SH-SY5Y (cell line): Measurements from ENCODE around the gene ASAP2.

Experiments used
- GATA2 ChIP-seq: IDR thresholded peaks from 2 replicates; pipeline ENCODE4 v1.6.1; 2011; ENCODE audit warnings: mild to moderate bottlenecking, low read depth, low read length
- GATA3 ChIP-seq: IDR thresholded peaks from 2 replicates; pipeline ENCODE4 v1.6.1; 2011; ENCODE audit warnings: low read depth, mild to moderate bottlenecking, low read length, moderate library complexity

Gene ASAP2

DNA sequence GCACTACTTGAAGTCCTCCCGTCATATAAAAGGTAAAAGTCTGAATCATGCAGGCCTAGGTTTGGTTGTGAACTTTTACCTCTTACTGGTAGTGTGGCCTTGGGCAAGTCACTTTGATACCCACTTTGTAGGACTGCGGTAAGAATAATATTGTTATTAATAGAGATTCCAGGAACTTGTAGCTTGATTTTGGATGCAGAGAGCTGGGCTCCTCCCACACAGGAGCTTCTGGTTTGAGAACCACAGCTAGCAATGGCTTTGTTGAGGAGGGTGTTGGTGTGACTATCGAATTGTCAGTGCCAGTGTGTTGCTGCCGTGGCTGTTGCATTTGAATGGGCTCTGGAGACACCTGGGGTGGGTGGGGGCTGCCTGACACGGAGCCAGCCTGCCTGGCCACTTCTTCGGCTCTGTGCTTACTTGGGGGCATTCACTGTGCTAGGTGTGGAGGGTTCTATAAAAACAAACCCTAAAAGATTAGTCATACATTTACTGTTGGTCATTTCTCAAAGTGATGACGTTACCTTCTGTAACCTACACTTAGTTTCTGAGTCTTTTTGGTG lies 38.5 kb downstream of the ASAP2 start:
- TF ChIP-seq GATA3 (no peak), GATA2 (no peak)

DNA sequence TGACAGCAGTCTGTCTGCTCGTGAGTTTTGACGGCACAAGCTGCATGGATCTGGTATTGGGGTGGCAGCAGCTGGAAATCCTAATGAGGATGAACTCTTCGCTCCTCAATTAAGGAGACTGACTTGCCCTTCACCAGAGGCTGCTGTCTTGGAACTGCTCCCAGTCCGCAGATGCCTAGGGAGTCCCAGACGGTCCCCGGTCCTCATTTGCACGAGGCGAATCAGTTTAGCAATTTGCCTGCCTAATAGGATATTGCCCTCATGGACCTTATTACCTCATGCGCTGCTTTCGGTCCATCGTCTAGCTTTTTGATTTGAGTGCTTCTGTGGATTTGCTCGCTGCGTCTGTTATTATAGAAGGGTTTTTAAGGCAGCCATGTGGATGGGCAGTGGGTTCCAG lies 40.6 kb downstream of the ASAP2 start:
- TF ChIP-seq GATA3 (no peak), GATA2 (no peak; the same call in 1 of the 2 replicates)

DNA sequence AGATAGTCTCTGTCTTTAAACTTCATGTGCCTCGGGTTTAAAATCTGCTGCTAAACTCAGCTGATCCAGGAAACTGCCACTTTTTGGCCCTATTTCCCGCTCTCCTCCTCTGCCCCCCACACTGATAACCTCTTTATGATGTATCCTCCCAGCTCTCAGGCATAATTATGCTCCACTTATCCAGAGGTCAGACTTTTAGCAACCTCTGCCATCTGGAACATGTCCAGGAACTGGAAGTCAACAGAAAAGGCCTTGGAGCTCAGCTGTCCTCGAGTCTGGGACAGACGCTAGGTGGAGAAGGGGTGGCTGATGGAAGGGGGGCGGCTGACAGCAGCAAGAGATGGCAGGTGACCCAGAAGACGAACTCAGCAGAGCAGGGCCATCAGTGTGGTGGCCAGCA lies 41.2 kb downstream of the ASAP2 start:
- TF ChIP-seq GATA3 = no peak
- peak; percentile 74 for TF ChIP-seq GATA2

DNA sequence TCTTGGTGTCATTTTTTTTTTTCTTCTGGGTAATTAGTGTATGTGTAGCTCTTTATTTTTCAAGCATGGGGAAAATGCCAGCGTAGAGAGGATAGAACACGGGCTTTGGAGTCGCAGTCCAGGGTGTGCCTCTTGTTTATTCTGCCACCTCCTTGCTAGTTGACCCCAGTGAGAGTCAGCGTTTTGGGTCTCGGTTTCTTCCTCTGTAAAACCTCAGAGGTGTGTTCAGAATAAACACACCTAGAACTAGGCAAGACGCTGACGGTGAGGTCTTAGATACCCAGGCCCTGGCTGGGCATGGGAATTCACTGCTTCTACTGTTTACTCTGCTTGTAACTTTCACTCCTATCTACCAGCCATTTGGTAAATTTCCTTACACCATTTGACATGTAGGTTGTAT lies 41.8 kb downstream of the ASAP2 start:
- TF ChIP-seq GATA3 = no peak
- no peak for TF ChIP-seq GATA2

DNA sequence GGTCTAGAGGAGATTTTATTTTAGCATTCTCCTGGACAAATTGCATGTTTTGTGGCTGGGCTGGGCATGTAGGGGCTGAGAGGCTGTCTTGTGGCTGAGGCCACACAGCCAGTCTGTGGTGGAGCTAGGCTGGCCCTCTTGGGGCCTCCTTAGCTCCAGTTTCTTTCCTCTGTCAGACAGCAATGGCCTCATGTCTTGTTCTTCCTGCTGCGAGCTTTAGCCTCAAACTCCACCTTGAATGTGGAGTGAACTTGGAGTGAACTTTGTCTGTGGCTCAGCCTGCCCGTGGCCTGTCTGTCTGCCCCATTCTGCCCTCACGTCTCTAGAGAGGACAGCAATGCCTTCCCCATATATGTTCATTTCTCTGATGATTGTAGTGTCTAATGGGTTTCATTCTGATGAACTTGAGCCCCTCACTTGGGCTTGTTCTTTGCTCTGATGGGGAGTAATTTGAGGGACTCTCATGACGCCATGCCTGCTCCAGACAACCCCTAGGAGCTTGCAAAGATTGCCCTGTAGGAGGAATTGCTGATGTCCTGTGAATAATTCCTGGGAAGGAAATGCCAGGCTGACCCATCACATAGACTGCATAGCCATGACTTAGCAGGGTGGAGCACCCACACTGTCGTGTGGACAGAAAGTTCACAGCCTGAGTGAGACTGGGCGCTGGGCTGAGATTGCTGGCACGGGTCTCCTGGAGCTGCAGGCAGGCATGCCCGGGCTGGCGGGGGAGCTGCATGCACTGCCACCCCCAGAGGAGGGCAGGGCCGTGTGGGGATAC lies 42.6 kb downstream of the ASAP2 start:
- TF ChIP-seq GATA2 (no peak), GATA3 (no peak)

DNA sequence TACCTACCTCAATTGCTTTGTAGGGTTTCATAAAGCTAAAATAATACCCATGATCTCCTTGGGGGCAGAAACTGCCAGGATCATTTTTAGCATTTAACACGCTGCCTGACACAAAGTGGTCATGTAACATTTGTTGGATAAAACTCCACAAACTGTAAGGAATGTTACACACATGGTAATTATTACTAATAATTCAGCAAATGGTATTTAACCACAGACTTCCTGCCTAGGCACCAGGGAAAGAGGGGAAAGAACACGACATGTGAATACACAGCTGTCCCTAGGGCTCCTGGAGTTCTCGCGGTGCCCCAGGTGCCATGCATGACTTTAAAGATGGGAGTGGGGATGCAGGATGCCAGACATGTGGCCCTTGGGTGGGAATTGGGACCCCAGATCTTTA lies 43.5 kb downstream of the ASAP2 start:
- TF ChIP-seq GATA2 (no peak), GATA3 (no peak)

DNA sequence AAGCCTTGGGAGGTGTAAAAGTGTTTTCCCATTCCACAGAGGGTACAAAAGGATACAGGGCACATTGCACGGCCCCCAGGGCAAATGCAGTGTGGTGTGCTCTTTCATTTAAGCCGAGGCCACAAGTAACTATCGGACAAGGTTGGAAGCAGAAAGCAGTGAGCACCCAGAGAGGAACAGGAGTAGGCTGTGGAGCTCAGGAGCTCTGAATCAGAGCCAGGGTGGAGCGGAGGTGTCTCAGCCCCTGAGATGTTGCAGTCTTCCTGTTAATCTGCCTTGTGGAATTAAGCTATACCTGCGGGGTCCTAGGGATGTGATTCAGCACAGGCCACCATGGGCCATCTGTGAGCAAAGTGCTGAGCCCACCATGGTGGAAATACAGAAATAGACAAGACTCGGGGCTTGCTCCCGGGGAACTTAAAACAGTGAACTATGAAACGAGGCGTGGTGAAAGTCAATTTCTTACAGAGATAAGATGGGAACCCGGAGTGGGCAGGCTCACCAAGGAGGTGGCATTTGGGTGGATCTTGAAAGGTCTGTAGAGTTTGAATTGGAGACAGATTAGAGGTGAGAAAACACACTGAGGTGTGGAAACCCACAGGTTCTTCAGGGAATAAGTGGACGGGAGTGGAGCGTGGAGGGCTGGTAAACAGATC lies 44.0 kb downstream of the ASAP2 start:
- no peak for TF ChIP-seq GATA3
- no peak for TF ChIP-seq GATA2

DNA sequence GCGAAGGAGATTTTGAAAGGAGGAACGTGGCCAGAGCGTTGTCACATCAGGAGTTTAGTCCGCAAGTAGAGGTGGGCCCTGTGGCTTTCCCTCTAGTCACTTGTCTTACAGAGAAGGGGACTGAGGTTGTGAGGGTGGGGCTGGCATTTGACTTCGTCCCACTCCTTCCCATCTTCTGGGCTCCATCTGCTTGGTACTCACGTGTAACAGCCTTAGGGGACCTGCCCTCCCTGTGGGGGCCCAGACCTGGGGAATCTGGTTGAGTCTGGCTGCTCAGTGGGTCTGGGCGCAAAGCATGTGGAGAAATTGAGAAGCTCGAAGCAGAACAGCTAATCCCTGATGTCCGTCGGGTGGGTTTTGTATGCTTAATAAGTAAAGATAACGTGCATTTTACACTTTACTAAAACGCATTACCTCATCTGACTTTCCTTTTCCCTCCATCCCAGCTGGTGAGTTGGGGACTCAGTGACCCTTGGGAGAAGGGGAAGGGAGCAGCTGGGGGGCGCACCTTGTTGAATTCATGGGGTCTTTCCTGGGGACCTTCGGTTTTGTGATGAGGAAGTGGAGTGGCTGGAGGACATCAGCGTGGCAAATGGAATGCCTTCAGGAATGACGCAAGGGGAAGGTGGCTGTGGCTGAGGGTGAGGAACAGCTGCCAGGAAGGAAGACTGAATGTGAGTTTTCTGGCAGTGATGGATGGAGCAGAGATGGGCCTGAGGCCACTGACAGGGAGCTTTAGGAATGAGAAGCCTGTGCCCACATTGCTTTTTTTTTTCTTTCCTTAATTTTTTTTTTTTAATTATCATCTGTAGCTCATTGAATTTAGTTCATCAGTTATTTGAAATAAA lies 44.8 kb downstream of the ASAP2 start:
- no peak for TF ChIP-seq GATA3
- no peak for TF ChIP-seq GATA2

DNA sequence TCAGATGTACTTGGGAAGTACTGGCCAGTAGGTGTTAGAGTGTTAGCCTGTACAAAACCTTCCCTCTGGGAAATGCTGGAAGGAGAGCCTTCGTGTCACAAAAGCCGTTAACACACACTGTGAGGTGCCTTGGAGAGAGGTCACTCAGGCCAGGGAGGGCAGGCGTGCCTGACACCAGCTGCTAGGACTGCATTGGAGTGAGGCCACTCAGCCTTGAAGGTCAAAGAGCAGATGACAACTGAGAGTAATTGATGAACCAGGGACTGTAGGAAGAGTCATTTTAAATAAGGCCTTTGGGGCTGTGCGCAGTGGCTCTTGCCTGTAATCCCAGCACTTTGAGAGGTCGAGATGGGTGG lies 45.4 kb downstream of the ASAP2 start:
- TF ChIP-seq GATA3 = no peak
- no peak for TF ChIP-seq GATA2

DNA sequence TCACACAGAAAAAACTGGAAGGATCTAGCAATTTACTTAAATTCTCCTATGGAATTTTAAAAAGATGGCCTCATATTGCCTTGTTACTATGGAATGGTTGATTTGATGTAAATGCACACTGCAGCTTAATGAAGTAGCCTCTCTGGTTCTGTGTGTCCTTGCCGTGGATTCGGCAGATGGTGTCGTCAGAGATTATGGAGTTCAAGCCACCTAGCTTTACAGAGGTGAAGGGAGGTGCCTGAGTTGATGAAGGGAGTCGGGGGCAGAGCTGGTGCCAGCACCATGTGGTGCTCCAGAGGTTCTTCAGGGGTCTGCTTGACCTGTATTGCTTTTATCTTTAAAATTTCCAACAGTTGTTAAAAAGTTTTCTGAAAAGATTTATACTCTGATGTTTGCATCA lies 48.8 kb downstream of the ASAP2 start:
- no peak for TF ChIP-seq GATA3
- no peak for TF ChIP-seq GATA2

DNA sequence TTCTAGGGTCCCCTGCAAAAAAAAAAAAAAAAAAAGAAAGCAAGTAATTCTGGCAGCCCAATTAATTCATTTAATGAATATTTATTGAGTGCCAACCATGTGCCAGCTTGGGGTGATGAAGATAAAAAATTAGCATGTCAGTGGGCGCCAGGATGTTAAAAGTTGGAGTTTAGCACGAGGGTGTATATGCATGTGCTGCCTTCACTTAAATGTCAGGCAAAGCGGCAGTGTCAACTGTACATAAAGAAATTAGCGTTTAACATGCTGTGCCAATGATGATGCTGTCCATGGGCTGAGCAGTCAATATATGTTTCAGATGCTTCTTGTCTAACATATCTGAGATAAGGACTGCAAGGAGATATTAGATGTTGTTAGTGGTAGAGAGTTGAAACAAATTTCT lies 49.5 kb downstream of the ASAP2 start:
- TF ChIP-seq GATA3 = no peak
- no peak for TF ChIP-seq GATA2

DNA sequence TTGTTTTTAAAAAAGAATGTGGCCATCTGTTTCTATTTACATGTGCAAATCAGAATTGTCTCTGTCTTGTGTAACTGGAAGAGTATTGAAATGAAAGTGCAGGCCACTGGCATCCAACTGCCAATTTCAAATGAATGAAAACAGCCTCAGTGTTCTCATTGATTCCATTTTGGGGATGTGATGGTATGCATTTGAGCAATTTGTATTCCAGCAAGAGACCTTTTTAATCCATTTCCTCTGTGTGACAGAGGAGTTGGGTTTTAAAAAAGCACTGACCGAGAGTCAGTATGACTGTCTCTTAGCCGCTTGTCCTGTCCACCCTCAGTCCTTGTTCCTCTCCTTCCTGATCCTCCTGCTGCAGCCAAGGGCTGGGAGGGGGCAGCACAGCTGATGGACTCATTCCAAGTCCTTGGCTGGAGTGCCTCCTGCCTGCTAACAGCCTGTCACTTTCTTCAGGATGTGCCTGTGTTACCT lies 50.0 kb downstream of the ASAP2 start:
- no peak for TF ChIP-seq GATA3
- TF ChIP-seq GATA2 = no peak

DNA sequence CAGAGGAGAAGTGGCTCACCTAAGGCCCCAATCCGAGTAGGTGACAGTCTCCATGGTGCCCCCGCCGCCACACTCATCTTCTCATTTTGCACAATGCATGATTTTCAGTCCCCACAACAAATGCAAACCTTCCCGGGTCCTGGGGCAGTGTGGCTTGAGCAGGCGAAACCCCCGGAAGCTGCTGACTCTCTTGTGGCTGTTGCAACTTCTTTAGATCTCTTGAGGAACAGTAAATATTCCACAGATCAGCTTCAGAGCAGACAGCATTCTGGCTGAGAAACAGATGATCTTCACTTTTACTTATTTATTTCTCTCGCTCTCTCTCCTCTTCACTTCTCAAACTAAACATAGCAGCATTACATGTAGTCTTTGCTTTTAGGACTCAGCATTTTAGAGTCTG lies 51.9 kb downstream of the ASAP2 start:
- TF ChIP-seq GATA2 (no peak), GATA3 (no peak)

DNA sequence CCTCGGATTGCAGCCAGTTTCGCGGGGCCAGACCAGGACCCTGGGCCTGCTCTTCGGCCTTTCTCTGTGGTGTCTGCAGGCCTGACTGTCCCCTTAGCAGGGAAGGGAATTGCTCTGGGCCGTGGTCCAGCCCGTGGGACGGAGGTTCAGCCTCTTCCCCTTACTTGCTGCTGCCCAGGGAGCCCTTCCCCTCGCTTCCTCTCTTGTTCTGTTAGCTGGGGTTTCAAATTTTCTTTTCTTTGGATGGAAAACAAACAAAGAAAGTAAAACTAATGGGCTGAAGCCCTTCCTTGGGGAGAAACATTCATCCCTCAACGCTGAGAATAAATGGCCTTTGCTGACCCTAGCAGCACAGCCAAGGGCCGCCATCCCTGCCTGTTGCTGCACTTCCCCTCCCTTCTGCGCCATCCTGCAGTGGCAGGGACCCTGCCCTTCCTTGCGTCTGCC lies 52.4 kb downstream of the ASAP2 start:
- no peak for TF ChIP-seq GATA2
